ENCODE data around the gene AKAP13. TPM values are rescaled to one million over a fixed set of nuclear protein-coding genes. Genes with fewer than 3 reads are reported as not detected.

The AKAP13 gene
- total and polyA plus RNA-seq, 2 donors (not counting 1 experiment from before 2014, with no cell fraction given), result 73.8 to 358 TPM

DNA sequence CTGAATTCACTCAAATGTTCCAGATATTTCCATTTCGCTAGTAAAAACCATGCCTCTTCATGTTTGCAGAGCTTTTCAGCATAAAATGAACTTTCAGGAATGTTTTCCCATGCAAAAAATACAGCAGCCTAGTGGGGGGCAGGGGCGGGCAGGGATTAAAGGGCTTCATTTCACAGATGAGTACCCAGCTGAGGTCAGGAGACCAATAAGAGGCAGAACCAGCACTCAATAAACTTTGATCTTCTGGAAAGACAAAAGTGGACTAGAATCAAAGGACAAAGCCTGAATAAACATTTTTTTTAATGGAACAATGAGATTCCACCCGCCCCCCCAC, 406.3 kb downstream of the AKAP13 start:
- H3K27me3 Mint-ChIP-seq, result no peaks in the 10 kb centered on the region
- no peak for TF ChIP-seq EZH2 (IDR thresholded peaks at IDR 0.05; ENCODE audit: borderline replicate concordance, insufficient read depth, low read depth, low read length, poor library complexity, severe bottlenecking)
- TF ChIP-seq, protein P1, sequence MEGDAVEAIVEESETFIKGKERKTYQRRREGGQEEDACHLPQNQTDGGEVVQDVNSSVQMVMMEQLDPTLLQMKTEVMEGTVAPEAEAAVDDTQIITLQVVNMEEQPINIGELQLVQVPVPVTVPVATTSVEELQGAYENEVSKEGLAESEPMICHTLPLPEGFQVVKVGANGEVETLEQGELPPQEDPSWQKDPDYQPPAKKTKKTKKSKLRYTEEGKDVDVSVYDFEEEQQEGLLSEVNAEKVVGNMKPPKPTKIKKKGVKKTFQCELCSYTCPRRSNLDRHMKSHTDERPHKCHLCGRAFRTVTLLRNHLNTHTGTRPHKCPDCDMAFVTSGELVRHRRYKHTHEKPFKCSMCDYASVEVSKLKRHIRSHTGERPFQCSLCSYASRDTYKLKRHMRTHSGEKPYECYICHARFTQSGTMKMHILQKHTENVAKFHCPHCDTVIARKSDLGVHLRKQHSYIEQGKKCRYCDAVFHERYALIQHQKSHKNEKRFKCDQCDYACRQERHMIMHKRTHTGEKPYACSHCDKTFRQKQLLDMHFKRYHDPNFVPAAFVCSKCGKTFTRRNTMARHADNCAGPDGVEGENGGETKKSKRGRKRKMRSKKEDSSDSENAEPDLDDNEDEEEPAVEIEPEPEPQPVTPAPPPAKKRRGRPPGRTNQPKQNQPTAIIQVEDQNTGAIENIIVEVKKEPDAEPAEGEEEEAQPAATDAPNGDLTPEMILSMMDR (IDR thresholded peaks at IDR 0.05), result no peak

DNA sequence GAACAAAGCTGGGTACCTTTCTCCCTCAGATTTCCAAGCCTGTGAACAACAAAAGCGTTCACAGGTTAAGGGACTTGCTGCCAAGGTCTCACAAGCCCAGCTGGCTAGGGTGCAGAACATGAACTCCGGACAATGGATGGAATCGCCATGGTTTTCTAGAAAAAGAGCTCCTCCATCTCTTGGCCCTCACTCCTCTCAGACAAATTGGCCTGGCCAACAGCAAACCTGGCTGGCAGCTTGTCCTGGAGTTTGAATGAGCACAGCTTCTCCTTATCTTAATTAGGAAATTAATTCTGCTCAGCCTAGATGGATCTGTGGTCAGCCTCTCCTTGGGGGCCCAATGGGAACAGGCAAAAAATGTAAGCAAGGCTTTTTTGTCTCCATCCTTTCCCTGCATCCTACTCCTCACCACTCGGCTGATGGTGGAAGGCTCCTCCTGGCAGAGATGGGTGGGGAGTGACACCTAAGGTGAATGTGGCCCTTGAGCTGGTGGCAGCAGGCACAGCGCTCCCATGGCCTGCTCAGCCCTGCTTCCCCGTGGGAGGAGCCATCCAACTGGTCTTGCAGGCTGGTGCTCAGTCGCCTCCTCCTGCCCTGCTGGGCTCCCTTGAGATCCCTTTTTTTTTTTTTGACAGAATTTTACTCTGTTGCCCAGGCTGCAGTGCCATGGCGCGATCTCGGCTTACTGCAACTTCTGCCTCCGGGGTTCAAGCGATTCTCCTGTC, 408.5 kb downstream of the AKAP13 start:
- Mint-ChIP-seq H3K27me3 (no peaks in the 10 kb centered on the region), H3K4me1 (peaks cover 23% of the 10 kb centered on the region), H3K9me3 (ENCODE audit: insufficient read depth) (no peaks in the 10 kb centered on the region), H3K27ac (no peak overlapping the region), H3K4me3 (no peak overlapping the region)
- Histone ChIP-seq H3K27ac (ENCODE audit: low read length in 2 of 2) (no peak overlapping the region), H4K20me1 (ENCODE audit: control insufficient read depth, insufficient read depth, low read length, poor library complexity, severe bottlenecking) (no peaks in the 10 kb centered on the region), H2AFZ (ENCODE audit: insufficient read depth, low read depth, low read length, poor library complexity, severe bottlenecking) (no peak overlapping the region), H3K9ac (ENCODE audit: low read length) (no peak overlapping the region), H3K79me2 (ENCODE audit: control insufficient read depth, insufficient read depth, low read length) (peaks cover 11% of the 10 kb centered on the region), H3K27me3 (replicated peaks in 1 of 4; ENCODE audit: control extremely low read depth in 1 of 4, control insufficient read depth in 3 of 4, insufficient read depth in 4 of 4, low read length in 3 of 4) (peaks cover 0 to 5% (median 0%) of the 10 kb centered on the region in 4 experiments), H3K4me2 (replicated peaks; ENCODE audit: low read depth, low read length, poor library complexity, severe bottlenecking) (no peak overlapping the region), H3K4me1 (ENCODE audit: control insufficient read depth in 2 of 2, insufficient read depth in 2 of 2, low read length in 2 of 2) (peaks cover 10 to 18% of the 10 kb centered on the region in 2 donors), H3K4me3 (ENCODE audit: control extremely low read depth in 1 of 5, extremely low read depth in 1 of 5, insufficient read depth in 1 of 5, low read depth in 2 of 5, low read length in 4 of 5) (no peak overlapping the region), H3K36me3 (replicated peaks in 1 of 2; ENCODE audit: control extremely low read depth in 1 of 2, control insufficient read depth in 1 of 2, extremely low read depth in 1 of 2, insufficient read depth in 2 of 2, low read length in 1 of 2) (no peaks in the 10 kb centered on the region), H3K9me3 (ENCODE audit: control extremely low read depth in 1 of 3, control insufficient read depth in 2 of 3, insufficient read depth in 1 of 3, low read length in 2 of 3) (no peaks in the 10 kb centered on the region)
- DNase-seq (no peak), ATAC-seq (ENCODE audit: low read depth) (no peak)
- CTCF ChIA-PET, result interaction anchor here (1.1 kb wide), 1 partner anchor 58 kb away, joined by 3 read pairs; no protein-coding TSS in a partner anchor
- TF ChIP-seq EZH2 (IDR thresholded peaks at IDR 0.05; ENCODE audit: borderline replicate concordance, insufficient read depth, low read depth, low read length, poor library complexity, severe bottlenecking), result no peak
- TF ChIP-seq, protein P1 (IDR thresholded peaks at IDR 0.05), result no peak
- 96% methylated on average over 9 of the region's 12 CpGs for WGBS (ENCODE audit: insufficient coverage)
- intact Hi-C loops (cut with micrococcal nuclease), result no loop called here
- POLR2A ChIA-PET, result no interaction called here

More for the DNA sequence above, 406.3 kb downstream of the AKAP13 start:
- H3K4me2 ChIP-seq (replicated peaks; ENCODE audit: low read depth, low read length, poor library complexity, severe bottlenecking), result no peak overlapping the region
- H3K9ac ChIP-seq (ENCODE audit: low read length), result no peak overlapping the region
- POLR2A ChIA-PET, result no interaction called here
- no peaks in the 10 kb centered on the region for H4K20me1 ChIP-seq (ENCODE audit: control insufficient read depth, insufficient read depth, low read length, poor library complexity, severe bottlenecking)
- no peaks in the 10 kb centered on the region for H3K9me3 Mint-ChIP-seq (ENCODE audit: insufficient read depth)
- peaks cover 4 to 10% of the 10 kb centered on the region in 2 donors for H3K4me1 ChIP-seq (ENCODE audit: control insufficient read depth in 2 of 2, insufficient read depth in 2 of 2, low read length in 2 of 2)
- intact Hi-C loops (cut with micrococcal nuclease), result no loop called here
- no peak overlapping the region for H3K27ac ChIP-seq (ENCODE audit: low read length in 2 of 2)
- DNase-seq (no peak), ATAC-seq (ENCODE audit: low read depth) (no peak)
- no peak overlapping the region for H3K27ac Mint-ChIP-seq
- H3K9me3 ChIP-seq (ENCODE audit: control extremely low read depth in 1 of 3, control insufficient read depth in 2 of 3, insufficient read depth in 1 of 3, low read length in 2 of 3), result no peaks in the 10 kb centered on the region
- CTCF ChIA-PET, result no interaction called here
- H3K36me3 ChIP-seq (replicated peaks in 1 of 2; ENCODE audit: control extremely low read depth in 1 of 2, control insufficient read depth in 1 of 2, extremely low read depth in 1 of 2, insufficient read depth in 2 of 2, low read length in 1 of 2), result no peaks in the 10 kb centered on the region
- no peak overlapping the region for H3K4me3 ChIP-seq (ENCODE audit: control extremely low read depth in 1 of 5, extremely low read depth in 1 of 5, insufficient read depth in 1 of 5, low read depth in 2 of 5, low read length in 4 of 5)
- 100% methylated on average over 1 of the region's 3 CpGs for WGBS (ENCODE audit: insufficient coverage)
- H2AFZ ChIP-seq (ENCODE audit: insufficient read depth, low read depth, low read length, poor library complexity, severe bottlenecking), result no peak overlapping the region
- H3K4me3 Mint-ChIP-seq, result no peak overlapping the region
- H3K79me2 ChIP-seq (ENCODE audit: control insufficient read depth, insufficient read depth, low read length), result no peaks in the 10 kb centered on the region
- H3K27me3 ChIP-seq (replicated peaks in 1 of 4; ENCODE audit: control extremely low read depth in 1 of 4, control insufficient read depth in 3 of 4, insufficient read depth in 4 of 4, low read length in 3 of 4), result no peaks in the 10 kb centered on the region
- peaks cover 11% of the 10 kb centered on the region for H3K4me1 Mint-ChIP-seq

Data from B cell (primary cell).